Measurements from ENCODE around the gene OOSP3.

- TF ChIP-seq POLR2A (IDR thresholded peaks at IDR 0.05), result no peak
- no peak for TF ChIP-seq CTCF (IDR thresholded peaks at IDR 0.05 in 4 of 5, conservative IDR thresholded peaks at IDR 0.05 in 1 of 5)
Measured at GRCh38 chr11:59857439-59858434, 20.8 kb upstream of the OOSP3 start.
